Astrocyte (in vitro differentiated cells and primary cell): ENCODE results near the gene KRTAP5-6. TPM values are rescaled to one million over a fixed set of nuclear protein-coding genes. Genes with fewer than 3 reads are reported as not detected.
A peak's percentile ranks its signal among the peaks of the same experiment; 100 is the strongest.

Experiments used
- DNase-seq: peaks from one replicate; pipeline ENCODE4 v3.0.0-alpha.2; 2010; ENCODE audit warnings: low read depth
- FAIRE-seq: peaks from 2 replicates; lab custom pipeline; 2011; peaks lifted over from hg19 to GRCh38; lab: Jason Lieb, UNC
- H2AFZ ChIP-seq: 2 replicates; pipeline ENCODE4 v1.6.0; 2012; ENCODE audit warnings: low read depth, low read length, inconsistent platforms
- H3K27ac ChIP-seq: 2 replicates; pipeline ENCODE4 v1.5.1; 2011; ENCODE audit warnings: low read depth, low read length, inconsistent platforms
- H3K27me3 ChIP-seq: 2 replicates; pipeline ENCODE4 v1.6.0; 2011; ENCODE audit warnings: low read length, inconsistent platforms; ENCODE audit not compliant: insufficient read depth
- H3K36me3 ChIP-seq: 2 replicates; pipeline ENCODE4 v1.5.1; 2011; ENCODE audit warnings: low read length, inconsistent platforms; ENCODE audit not compliant: insufficient read depth
- H3K4me1 ChIP-seq: 2 replicates; pipeline ENCODE4 v1.5.1; 2011; ENCODE audit warnings: low read length, inconsistent platforms; ENCODE audit not compliant: insufficient read depth
- H3K4me2 ChIP-seq: 2 replicates; pipeline ENCODE4 v1.6.0; 2012; ENCODE audit warnings: low read length, inconsistent platforms
- H3K4me3 ChIP-seq: 2 replicates; pipeline ENCODE4 v1.5.1; 2011; ENCODE audit warnings: low read depth, mild to moderate bottlenecking, low read length, inconsistent platforms; ENCODE audit not compliant: insufficient read depth
- H3K79me2 ChIP-seq: 2 replicates; pipeline ENCODE4 v1.6.0; 2012; ENCODE audit warnings: mild to moderate bottlenecking, low read length, inconsistent platforms; ENCODE audit not compliant: insufficient read depth
- H3K9ac ChIP-seq: 2 replicates; pipeline ENCODE4 v1.6.0; 2012; ENCODE audit warnings: mild to moderate bottlenecking, low read length, inconsistent platforms
- H3K9me3 ChIP-seq: 2 replicates; pipeline ENCODE4 v1.5.1; 2012; ENCODE audit warnings: low read depth, mild to moderate bottlenecking, low read length, inconsistent platforms; ENCODE audit not compliant: insufficient read depth
- H4K20me1 ChIP-seq: 2 replicates; pipeline ENCODE4 v1.6.0; 2012; ENCODE audit warnings: low read length, inconsistent platforms; ENCODE audit not compliant: insufficient read depth
- H3K27ac Mint-ChIP-seq: one replicate; pipeline ENCODE4 v1.8.0; 2021; ENCODE audit warnings: mild to moderate bottlenecking, mixed read lengths; ENCODE audit not compliant: unreplicated experiment
- H3K27me3 Mint-ChIP-seq: one replicate; pipeline ENCODE4 v1.8.0; 2021; ENCODE audit warnings: low read depth, mixed read lengths; ENCODE audit not compliant: unreplicated experiment
- H3K36me3 Mint-ChIP-seq: one replicate; pipeline ENCODE4 v1.8.0; 2021; ENCODE audit warnings: low read depth, mixed read lengths; ENCODE audit not compliant: unreplicated experiment
- H3K4me1 Mint-ChIP-seq: one replicate; pipeline ENCODE4 v1.8.0; 2021; ENCODE audit warnings: low read depth, mixed read lengths; ENCODE audit not compliant: unreplicated experiment
- H3K4me3 Mint-ChIP-seq: one replicate; pipeline ENCODE4 v1.8.0; 2021; ENCODE audit warnings: mild to moderate bottlenecking, moderate library complexity, mixed read lengths; ENCODE audit not compliant: unreplicated experiment
- H3K9me3 Mint-ChIP-seq: one replicate; pipeline ENCODE4 v1.8.0; 2021; ENCODE audit warnings: mild to moderate bottlenecking, mixed read lengths; ENCODE audit not compliant: unreplicated experiment
- EZH2 ChIP-seq: IDR thresholded peaks from 2 replicates; pipeline ENCODE4 v1.6.1; 2012; ENCODE audit warnings: mild to moderate bottlenecking, low read length, inconsistent platforms; ENCODE audit not compliant: insufficient read depth
- total RNA-seq: library from RNA; stranded (reverse); gene quantifications from 2 replicates; pipeline ENCODE4 v1.2.1, GENCODE V29; 2021
- TF ChIP-seq, protein P1 (sequence below): IDR thresholded peaks from 2 replicates; pipeline ENCODE4 v1.5.1; 2011; ENCODE audit warnings: low read depth, mild to moderate bottlenecking, inconsistent platforms, low read length, moderate library complexity; ENCODE audit not compliant: insufficient read depth

Gene KRTAP5-6
- total RNA-seq, 1 donor from 2014 or later, result not detected

DNA sequence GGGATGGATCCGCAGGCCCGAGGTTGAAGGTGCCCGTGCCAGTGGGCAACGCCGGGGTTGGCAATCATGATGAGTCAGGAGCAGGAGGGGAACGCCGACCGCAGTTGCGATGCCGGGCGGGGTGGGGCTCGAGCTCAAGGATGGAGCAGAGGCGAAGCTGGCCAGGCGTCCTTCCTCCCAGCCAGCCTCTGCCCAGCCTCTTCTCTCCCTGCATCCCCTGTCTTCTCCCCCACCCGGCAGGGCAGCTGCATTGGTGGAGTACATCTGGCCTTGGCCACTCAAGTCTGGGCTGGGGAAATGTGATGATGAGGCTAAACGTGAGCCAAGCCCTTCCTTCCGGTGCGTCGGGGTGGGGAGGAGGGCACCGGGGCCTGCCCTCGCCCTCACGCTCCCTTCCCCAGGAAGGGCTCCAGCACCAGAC is 49.5 kb downstream of the KRTAP5-6 start:
- no peak overlapping the region for H3K4me3 ChIP-seq
- FAIRE-seq (no peak), DNase-seq (no peak)
- H3K79me2 ChIP-seq, result no peaks in the 10 kb centered on the region
- Mint-ChIP-seq H3K4me3 (no peak overlapping the region), H3K27me3 (peaks cover 9% of the 10 kb centered on the region), H3K36me3 (peaks cover 6% of the 10 kb centered on the region), H3K27ac (no peak overlapping the region), H3K9me3 (no peaks in the 10 kb centered on the region), H3K4me1 (peaks cover 12% of the 10 kb centered on the region)
- H3K36me3 ChIP-seq, result no peaks in the 10 kb centered on the region
- TF ChIP-seq EZH2, result no peak
- TF ChIP-seq, protein P1, sequence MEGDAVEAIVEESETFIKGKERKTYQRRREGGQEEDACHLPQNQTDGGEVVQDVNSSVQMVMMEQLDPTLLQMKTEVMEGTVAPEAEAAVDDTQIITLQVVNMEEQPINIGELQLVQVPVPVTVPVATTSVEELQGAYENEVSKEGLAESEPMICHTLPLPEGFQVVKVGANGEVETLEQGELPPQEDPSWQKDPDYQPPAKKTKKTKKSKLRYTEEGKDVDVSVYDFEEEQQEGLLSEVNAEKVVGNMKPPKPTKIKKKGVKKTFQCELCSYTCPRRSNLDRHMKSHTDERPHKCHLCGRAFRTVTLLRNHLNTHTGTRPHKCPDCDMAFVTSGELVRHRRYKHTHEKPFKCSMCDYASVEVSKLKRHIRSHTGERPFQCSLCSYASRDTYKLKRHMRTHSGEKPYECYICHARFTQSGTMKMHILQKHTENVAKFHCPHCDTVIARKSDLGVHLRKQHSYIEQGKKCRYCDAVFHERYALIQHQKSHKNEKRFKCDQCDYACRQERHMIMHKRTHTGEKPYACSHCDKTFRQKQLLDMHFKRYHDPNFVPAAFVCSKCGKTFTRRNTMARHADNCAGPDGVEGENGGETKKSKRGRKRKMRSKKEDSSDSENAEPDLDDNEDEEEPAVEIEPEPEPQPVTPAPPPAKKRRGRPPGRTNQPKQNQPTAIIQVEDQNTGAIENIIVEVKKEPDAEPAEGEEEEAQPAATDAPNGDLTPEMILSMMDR, result no peak
- peaks cover 23% of the 10 kb centered on the region for H4K20me1 ChIP-seq
- no peak overlapping the region for H2AFZ ChIP-seq
- H3K9ac ChIP-seq, result no peak overlapping the region
- peaks cover 8% of the 10 kb centered on the region for H3K9me3 ChIP-seq
- peaks cover 27% of the 10 kb centered on the region for H3K4me1 ChIP-seq
- no peak overlapping the region for H3K4me2 ChIP-seq
- no peaks in the 10 kb centered on the region for H3K27me3 ChIP-seq
- H3K27ac ChIP-seq, result no peak overlapping the region

DNA sequence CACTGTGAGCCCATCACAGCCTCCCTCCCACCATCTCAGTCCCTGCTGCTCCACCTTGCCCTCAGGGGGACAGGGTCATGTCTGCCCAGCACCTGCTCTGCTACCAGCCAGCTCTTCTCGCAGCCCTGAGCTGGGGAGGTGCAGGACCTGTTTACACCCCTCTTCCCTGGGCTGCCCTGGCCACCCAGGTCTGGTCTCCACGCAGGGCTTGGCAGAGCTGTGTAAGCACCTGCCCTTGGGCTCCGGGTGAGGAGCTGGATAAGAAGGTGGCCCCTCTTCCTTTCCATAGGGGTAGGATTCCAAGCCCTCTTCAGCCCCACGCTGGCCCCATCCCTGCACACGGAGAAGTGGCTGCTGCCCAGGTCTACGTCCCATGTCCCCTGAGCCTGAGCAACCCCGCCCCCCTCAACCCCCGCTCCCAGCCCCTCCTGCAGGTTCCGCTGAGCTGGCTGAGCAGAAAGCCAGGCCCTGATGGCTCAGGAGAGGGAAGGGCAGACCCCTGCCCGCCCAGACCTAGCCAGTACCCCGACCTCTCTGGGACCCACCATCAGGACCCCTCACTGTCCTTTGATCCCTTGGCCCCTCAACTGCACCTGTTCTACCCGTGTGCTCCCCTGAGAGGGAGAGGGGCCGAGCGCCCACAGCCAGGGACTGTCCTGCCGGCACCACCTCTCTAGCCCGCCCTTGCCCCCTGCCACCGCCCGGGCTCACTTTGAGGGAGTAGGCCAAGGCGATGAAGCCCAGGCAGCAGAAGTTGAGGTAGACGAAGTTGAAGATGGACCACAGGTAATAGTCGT is 50.2 kb downstream of the KRTAP5-6 start:
- Histone ChIP-seq H3K9ac (no peak overlapping the region), H3K9me3 (peaks cover 8% of the 10 kb centered on the region), H3K27me3 (no peaks in the 10 kb centered on the region), H3K4me3 (no peak overlapping the region), H3K27ac (no peak overlapping the region), H3K79me2 (no peaks in the 10 kb centered on the region), H3K4me1 (peaks cover 28% of the 10 kb centered on the region), H4K20me1 (peaks cover 27% of the 10 kb centered on the region), H3K36me3 (no peaks in the 10 kb centered on the region), H3K4me2 (peak overlapping the region; percentile 84), H2AFZ (no peak overlapping the region)
- FAIRE-seq, result no peak
- Mint-ChIP-seq H3K9me3 (no peaks in the 10 kb centered on the region), H3K4me1 (peaks cover 12% of the 10 kb centered on the region), H3K27ac (no peak overlapping the region), H3K27me3 (peaks cover 9% of the 10 kb centered on the region), H3K36me3 (peaks cover 6% of the 10 kb centered on the region), H3K4me3 (peak overlapping the region; percentile 14)
- TF ChIP-seq, protein P1, result no peak
- no peak for TF ChIP-seq EZH2
- DNase-seq, result no peak

Other genes with a start within 250 kb of the KRTAP5-6 start
- 26.4 and 28.9 TPM in 2 replicates for gene MOB2, start 210.4 kb upstream of the KRTAP5-6 start, total RNA-seq
- gene DUSP8, start 124.9 kb upstream of the KRTAP5-6 start, total RNA-seq, result 13.8 and 14.8 TPM in 2 replicates
- gene KRTAP5-1, start 111.9 kb upstream of the KRTAP5-6 start, total RNA-seq, result not detected in 2 replicates
- gene KRTAP5-2, start 98.9 kb upstream of the KRTAP5-6 start, total RNA-seq, result not detected in 2 replicates
- not detected in 2 replicates for gene KRTAP5-3, start 88.7 kb upstream of the KRTAP5-6 start, total RNA-seq
- not detected in 2 replicates for gene KRTAP5-4, start 75.1 kb upstream of the KRTAP5-6 start, total RNA-seq
- not detected in 2 replicates for gene KRTAP5-5, start 67.4 kb upstream of the KRTAP5-6 start, total RNA-seq
- 2.0 and 5.1 TPM in 2 replicates for gene IFITM10, start 53.4 kb downstream of the KRTAP5-6 start, total RNA-seq
- 290 and 340 TPM in 2 replicates for gene CTSD, start 66.7 kb downstream of the KRTAP5-6 start, total RNA-seq
- 0.36 and 0.38 TPM in 2 replicates for gene SYT8, start 137.8 kb downstream of the KRTAP5-6 start, total RNA-seq
- not detected in 2 replicates for gene TNNI2, start 141.8 kb downstream of the KRTAP5-6 start, total RNA-seq
- 1.3 and 1.9 TPM in 2 replicates for gene LSP1, start 155.9 kb downstream of the KRTAP5-6 start, total RNA-seq
- gene PRR33, start 194.7 kb downstream of the KRTAP5-6 start, total RNA-seq, result not detected in 2 replicates
- not detected in 2 replicates for gene TNNT3, start 222.5 kb downstream of the KRTAP5-6 start, total RNA-seq